ENCODE measurements around the gene CPTP.

CPTP gene

GRCh38 chr1:1320666-1321448, 3.7 kb upstream of the CPTP start:
- DNase-seq: no peak

- DNase-seq: no peak
Observed at GRCh38 chr1:1321477-1321876, 3.1 kb upstream of the CPTP start.

GRCh38 chr1:1322418-1322817, 2.2 kb upstream of the CPTP start:
- DNase-seq: no peak

- DNase-seq: no peak
Observed at GRCh38 chr1:1322952-1323351, 1.6 kb upstream of the CPTP start.

- no peak for DNase-seq
Observed at GRCh38 chr1:1324084-1324523, 498 bp upstream of the CPTP start.

GRCh38 chr1:1325288-1326074, 879 bp downstream of the CPTP start:
- no peak for DNase-seq

- no peak for DNase-seq
Observed at GRCh38 chr1:1326075-1326605, 1.5 kb downstream of the CPTP start.

GRCh38 chr1:1327291-1327690, 2.7 kb downstream of the CPTP start:
- DNase-seq: no peak

GRCh38 chr1:1328254-1328653, 3.7 kb downstream of the CPTP start:
- no peak for DNase-seq

- no peak for DNase-seq
Observed at GRCh38 chr1:1329304-1330210, 5.0 kb downstream of the CPTP start.

- DNase-seq: no peak
Observed at GRCh38 chr1:1330366-1331067, 5.9 kb downstream of the CPTP start.

GRCh38 chr1:1331068-1331965, 6.7 kb downstream of the CPTP start, which contains the start of gene TAS1R3:
Gene TAS1R3, plus strand, starts transcription at chr1:1331280. Its CDS starts 66 bp downstream, at chr1:1331346.
- DNase-seq: no peak

GRCh38 chr1:1332031-1332755, 7.6 kb downstream of the CPTP start:
- DNase-seq: no peak

GRCh38 chr1:1332774-1333480, 8.3 kb downstream of the CPTP start:
- no peak for DNase-seq

GRCh38 chr1:1333551-1334241, 9.1 kb downstream of the CPTP start:
- DNase-seq: no peak

GRCh38 chr1:1334835-1335234, 10.2 kb downstream of the CPTP start:
- DNase-seq: no peak

- DNase-seq: no peak
Observed at GRCh38 chr1:1335283-1335682, 10.7 kb downstream of the CPTP start.

- no peak for DNase-seq
Observed at GRCh38 chr1:1335792-1336248, 11.2 kb downstream of the CPTP start.

- DNase-seq: no peak
Observed at GRCh38 chr1:1336446-1336845, 11.8 kb downstream of the CPTP start.
